Ascending aorta (tissue), 2 donors: ENCODE data around the gene KAZN. TPM values are rescaled to one million over a fixed set of nuclear protein-coding genes. Genes with fewer than 3 reads are reported as not detected.

ENCODE experiments used
- DNase-seq, 2 donors: peaks; one replicate each; pipeline ENCODE4 v3.0.0-alpha.2; 2019; ENCODE audit warnings: low spot score in 2 of 2
- H3K27ac ChIP-seq, 2 donors: fragments of 200-600 bp; sonication (generic); one replicate each; pipeline ENCODE4 v1.5.1; 2016 to 2017; ENCODE audit warnings: mild to moderate bottlenecking in 1 of 2
- H3K27me3 ChIP-seq: fragments of 200-600 bp; sonication (generic); one replicate; pipeline ENCODE4 v1.5.1; 2017
- H3K36me3 ChIP-seq, 2 donors: fragments of 200-600 bp; sonication (generic); one replicate each; pipeline ENCODE4 v1.5.1; 2016
- H3K4me1 ChIP-seq, 2 donors: fragments of 200-600 bp; sonication (generic); one replicate each; pipeline ENCODE4 v1.5.1; 2016 to 2017; ENCODE audit warnings: mild to moderate bottlenecking in 1 of 2
- H3K4me3 ChIP-seq, 2 donors: fragments of 200-600 bp; sonication (generic); one replicate each; pipeline ENCODE4 v1.5.1; 2016 to 2017; ENCODE audit warnings: mild to moderate bottlenecking in 1 of 2
- H3K9me3 ChIP-seq, 2 donors: fragments of 200-600 bp; sonication (generic); one replicate each; pipeline ENCODE4 v1.5.1; 2016
- intact Hi-C: fragments of 100-400 bp; cut with DNase I; formaldehyde crosslinking; loops from one replicate; pipeline ENCODE4 v1.15.1; 2023
- total RNA-seq: library from RNA; depleted of rRNA; stranded (reverse); fragments of >200 nt; gene quantifications from one replicate; pipeline ENCODE4 v1.1.0, GENCODE V29; 2016
- TF ChIP-seq, protein P1 (sequence below), 3 experiments: fragments of 200-600 bp in 2 of 3; fragments of 450-650 bp in 1 of 3; sonication (generic) in 2 of 3; IDR thresholded peaks; one replicate each; pipeline ENCODE4 v1.5.1; 2016 to 2019; ENCODE audit warnings: antibody characterized with exemption in 3 of 3, mild to moderate bottlenecking in 1 of 3, moderate library complexity in 1 of 3

Gene KAZN
- total RNA-seq, 1 donor from 2014 or later: 58.5 TPM

DNA sequence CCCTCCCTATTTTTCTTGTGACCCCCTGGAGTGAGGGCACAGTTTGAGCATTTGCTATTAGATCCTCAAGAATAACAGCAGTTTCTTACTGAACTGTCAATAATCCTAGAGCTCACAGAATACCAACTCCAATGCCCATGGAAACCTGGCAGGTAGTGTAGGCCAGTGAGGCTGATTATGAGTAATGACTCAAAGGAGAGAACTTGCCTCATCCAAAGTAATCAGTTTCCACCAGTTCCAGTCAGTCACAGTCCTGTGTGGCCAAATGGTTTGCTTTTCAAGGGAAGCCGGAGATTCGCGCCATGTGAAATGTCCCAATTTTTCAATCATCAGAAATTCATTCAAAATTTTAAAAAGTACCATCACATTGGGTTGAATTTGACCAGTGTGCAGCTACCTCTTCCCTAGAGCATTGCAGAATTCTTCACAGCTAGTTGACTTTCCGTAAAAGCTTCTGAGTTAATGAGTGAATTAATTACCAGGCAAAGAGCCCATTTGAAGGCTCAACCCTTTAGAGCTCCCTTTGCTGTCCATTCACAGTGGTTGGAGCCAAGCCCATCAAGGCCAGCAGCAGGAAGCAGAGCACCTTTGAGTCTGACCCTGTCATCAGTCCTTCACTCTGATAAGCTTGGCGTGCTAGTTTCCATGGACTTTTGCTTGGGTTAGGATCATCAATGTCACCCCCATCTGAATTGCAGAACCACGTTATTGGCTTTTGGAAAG, 170.3 kb downstream of the KAZN start:
- intact Hi-C loops: no loop called here
- DNase-seq: no peak
- no peaks in the 10 kb centered on the region for H3K36me3 ChIP-seq
- no peaks in the 10 kb centered on the region for H3K4me1 ChIP-seq
- TF ChIP-seq, protein P1, sequence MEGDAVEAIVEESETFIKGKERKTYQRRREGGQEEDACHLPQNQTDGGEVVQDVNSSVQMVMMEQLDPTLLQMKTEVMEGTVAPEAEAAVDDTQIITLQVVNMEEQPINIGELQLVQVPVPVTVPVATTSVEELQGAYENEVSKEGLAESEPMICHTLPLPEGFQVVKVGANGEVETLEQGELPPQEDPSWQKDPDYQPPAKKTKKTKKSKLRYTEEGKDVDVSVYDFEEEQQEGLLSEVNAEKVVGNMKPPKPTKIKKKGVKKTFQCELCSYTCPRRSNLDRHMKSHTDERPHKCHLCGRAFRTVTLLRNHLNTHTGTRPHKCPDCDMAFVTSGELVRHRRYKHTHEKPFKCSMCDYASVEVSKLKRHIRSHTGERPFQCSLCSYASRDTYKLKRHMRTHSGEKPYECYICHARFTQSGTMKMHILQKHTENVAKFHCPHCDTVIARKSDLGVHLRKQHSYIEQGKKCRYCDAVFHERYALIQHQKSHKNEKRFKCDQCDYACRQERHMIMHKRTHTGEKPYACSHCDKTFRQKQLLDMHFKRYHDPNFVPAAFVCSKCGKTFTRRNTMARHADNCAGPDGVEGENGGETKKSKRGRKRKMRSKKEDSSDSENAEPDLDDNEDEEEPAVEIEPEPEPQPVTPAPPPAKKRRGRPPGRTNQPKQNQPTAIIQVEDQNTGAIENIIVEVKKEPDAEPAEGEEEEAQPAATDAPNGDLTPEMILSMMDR (IDR thresholded peaks at IDR 0.05): no peak
- H3K4me3 ChIP-seq: no peak overlapping the region
- no peak overlapping the region for H3K27ac ChIP-seq
- H3K27me3 ChIP-seq: no peaks in the 10 kb centered on the region
- H3K9me3 ChIP-seq: no peaks in the 10 kb centered on the region

DNA sequence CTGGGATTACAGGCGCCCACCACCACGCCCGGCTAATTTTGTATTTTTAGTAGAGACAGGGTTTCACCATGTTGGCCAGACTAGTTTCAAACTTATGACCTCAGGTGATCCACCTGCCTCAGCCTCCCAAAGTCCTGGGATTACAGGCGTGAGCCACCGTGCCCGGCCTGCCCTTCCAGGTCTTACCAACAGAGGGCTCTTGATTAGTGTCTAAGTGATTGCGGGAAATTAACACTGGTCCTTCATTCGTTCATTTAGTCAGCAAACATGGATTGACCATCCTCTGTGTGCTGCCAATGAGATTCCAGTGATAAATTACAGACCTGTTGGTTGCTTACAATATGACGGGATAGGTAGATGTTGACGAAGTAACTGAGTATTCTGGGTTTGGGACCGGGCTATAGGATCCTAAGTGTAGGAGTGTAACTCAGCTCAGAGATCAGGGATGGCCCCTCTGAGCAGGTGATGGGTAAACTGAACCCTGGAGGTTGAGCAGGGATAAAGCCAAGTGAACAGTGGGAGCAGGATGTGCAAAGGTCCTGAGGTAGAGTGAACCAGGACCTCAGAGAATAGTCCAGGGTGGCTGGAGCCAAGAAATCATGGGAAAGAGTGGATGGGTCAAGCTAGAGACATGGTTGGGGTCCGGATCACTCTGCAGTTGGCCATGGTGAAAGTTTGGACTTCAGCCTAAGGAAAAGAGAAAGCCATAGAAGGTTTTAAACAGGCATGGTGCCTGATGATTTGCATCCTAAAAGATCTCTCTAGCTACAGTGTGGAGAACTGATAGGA, 171.2 kb downstream of the KAZN start:
- H3K36me3 ChIP-seq: no peaks in the 10 kb centered on the region
- no peak overlapping the region for H3K4me3 ChIP-seq
- no peaks in the 10 kb centered on the region for H3K4me1 ChIP-seq
- no peak overlapping the region for H3K27ac ChIP-seq
- TF ChIP-seq, protein P1 (IDR thresholded peaks at IDR 0.05): no peak
- H3K27me3 ChIP-seq: no peaks in the 10 kb centered on the region
- no peaks in the 10 kb centered on the region for H3K9me3 ChIP-seq
- intact Hi-C loops: no loop called here
- DNase-seq: no peak

DNA sequence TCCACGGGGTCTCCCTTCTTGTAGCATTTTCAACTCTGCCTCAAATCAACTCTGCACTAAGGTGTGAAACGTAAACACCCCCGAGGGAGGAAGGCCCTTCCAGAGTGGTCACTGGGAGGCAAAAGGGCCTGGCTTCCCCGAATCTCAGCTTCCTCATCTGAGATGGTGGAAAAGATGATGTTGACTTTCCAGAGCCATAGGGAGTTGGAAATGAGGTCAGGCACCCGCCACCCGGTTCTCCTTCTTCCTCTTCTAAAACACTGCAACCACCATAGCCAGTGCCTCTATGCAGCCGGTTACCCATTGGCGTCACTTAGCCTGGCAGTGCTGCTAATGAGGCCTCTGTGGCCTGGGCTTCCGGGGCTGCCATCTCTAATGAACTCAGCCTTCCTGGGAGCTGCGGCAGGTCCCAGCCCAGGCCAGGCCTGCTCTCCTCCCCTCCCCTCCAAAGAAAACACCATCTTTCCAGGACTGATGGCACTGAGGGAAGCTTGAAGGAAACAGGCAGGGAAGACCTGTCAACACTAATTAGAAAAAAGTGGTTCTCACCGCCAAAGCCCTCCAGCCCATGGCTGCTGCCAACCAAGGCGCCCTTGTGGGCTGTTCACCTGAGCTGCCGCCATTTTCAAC, 175.0 kb downstream of the KAZN start:
- Histone ChIP-seq H3K9me3 (no peaks in the 10 kb centered on the region), H3K4me1 (no peaks in the 10 kb centered on the region), H3K27ac (no peak overlapping the region), H3K36me3 (no peaks in the 10 kb centered on the region), H3K27me3 (no peaks in the 10 kb centered on the region), H3K4me3 (no peak overlapping the region)
- TF ChIP-seq, protein P1 (IDR thresholded peaks at IDR 0.05): no peak
- intact Hi-C loops: no loop called here
- DNase-seq: no peak

DNA sequence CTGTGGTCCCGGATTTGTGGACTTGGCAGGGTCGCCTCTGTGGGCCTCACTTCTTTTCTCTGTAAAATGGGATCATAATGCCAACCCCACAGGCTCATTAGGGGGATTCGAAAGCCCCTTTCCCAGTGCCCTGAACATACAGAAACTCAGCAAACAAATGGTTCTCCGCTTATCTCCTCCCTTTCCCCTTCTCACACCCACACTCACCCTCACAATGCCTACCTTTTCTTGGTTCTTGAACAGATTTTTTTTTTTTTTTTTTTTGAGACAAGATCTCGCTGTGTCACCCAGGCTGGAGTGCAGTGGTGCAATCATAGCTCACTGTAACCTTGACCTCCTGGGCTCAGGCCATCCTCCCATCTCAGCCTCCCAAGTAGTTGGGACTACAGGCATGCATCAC, 175.7 kb downstream of the KAZN start:
- no peak for DNase-seq
- H3K36me3 ChIP-seq: no peaks in the 10 kb centered on the region
- TF ChIP-seq, protein P1 (IDR thresholded peaks at IDR 0.05): no peak
- no peaks in the 10 kb centered on the region for H3K4me1 ChIP-seq
- H3K27me3 ChIP-seq: no peaks in the 10 kb centered on the region
- no peak overlapping the region for H3K4me3 ChIP-seq
- no peak overlapping the region for H3K27ac ChIP-seq
- no peaks in the 10 kb centered on the region for H3K9me3 ChIP-seq
- intact Hi-C loops: no loop called here

DNA sequence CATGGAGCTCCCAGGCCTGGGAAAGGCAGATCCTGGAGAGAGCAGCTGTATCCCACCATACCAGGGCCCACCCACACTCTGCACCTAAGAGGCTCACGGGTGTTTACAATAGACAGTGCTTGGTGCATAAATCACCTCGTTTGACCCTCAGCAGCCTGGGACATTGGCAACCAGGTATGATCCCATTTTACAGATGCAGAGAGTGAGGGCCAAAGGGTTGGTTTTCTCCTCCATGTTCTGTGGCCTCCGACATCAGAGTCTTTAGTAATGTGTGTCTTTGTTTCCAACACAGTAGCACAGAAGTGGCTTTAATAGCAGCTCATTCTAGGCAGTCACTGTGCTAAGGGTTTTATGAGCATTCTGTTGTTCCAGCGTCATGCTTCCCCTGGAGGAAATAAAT, 176.5 kb downstream of the KAZN start:
- H3K4me1 ChIP-seq: no peaks in the 10 kb centered on the region
- no peaks in the 10 kb centered on the region for H3K36me3 ChIP-seq
- no peaks in the 10 kb centered on the region for H3K9me3 ChIP-seq
- TF ChIP-seq, protein P1 (IDR thresholded peaks at IDR 0.05): no peak
- intact Hi-C loops: loop anchor here (5.0 kb wide), 2 partner anchors 252 to 272 kb away; no protein-coding TSS in a partner anchor
- DNase-seq: no peak
- H3K4me3 ChIP-seq: no peak overlapping the region
- H3K27me3 ChIP-seq: no peaks in the 10 kb centered on the region
- H3K27ac ChIP-seq: no peak overlapping the region
